Measurements from ENCODE around the gene OR2W3.

Gene OR2W3

GRCh38 chr1:247857069-247857984 lies 38.1 kb upstream of the OR2W3 start, which contains the start of gene TRIM58:
Gene TRIM58, plus strand, starts transcription at chr1:247857187. Its CDS starts 60 bp downstream, at chr1:247857247.
- no peak within 1 kb of the TSS for H3K4me3 ChIP-seq (ENCODE audit: low read length)
- no peak within 1 kb of the TSS for H3K27ac ChIP-seq (ENCODE audit: low read length)
- no peak for DNase-seq

GRCh38 chr1:247857985-247858619 lies 37.3 kb upstream of the OR2W3 start:
- H3K4me1 ChIP-seq (ENCODE audit: low read length): no peaks in the 10 kb centered on the region
- no peaks in the 10 kb centered on the region for H3K27me3 ChIP-seq (replicated peaks; ENCODE audit: insufficient read depth, low read length)
- no peak for DNase-seq
- H3K9me2 ChIP-seq (replicated peaks; ENCODE audit: insufficient read depth, low read length): no peaks in the 10 kb centered on the region
- TF ChIP-seq EZH2 (optimal IDR thresholded peaks at IDR 0.05; ENCODE audit: low read depth, low read length) (no peak), CTCF (IDR thresholded peaks at IDR 0.05; ENCODE audit: low read length) (no peak), EZH2phosphoT487 (IDR thresholded peaks at IDR 0.05; ENCODE audit: low read length) (no peak)
- no peak overlapping the region for H3K4me2 ChIP-seq (ENCODE audit: low read depth, low read length)
- no peak overlapping the region for H3K27ac ChIP-seq (ENCODE audit: low read length)
- H3K9ac ChIP-seq (ENCODE audit: low read length): no peak overlapping the region
- no peaks in the 10 kb centered on the region for H3F3A ChIP-seq (ENCODE audit: insufficient read depth, low read length)
- H2AFZ ChIP-seq (ENCODE audit: low read length): no peak overlapping the region
- no peaks in the 10 kb centered on the region for H3K36me3 ChIP-seq (replicated peaks; ENCODE audit: insufficient read depth, low read length)
- no peak overlapping the region for H3K4me3 ChIP-seq (ENCODE audit: low read length)
- H3K79me2 ChIP-seq (ENCODE audit: low read length): no peaks in the 10 kb centered on the region
- H3K9me3 ChIP-seq (replicated peaks; ENCODE audit: insufficient read depth, low read length): no peaks in the 10 kb centered on the region
- H4K20me1 ChIP-seq (ENCODE audit: insufficient read depth, low read length): no peaks in the 10 kb centered on the region

More at GRCh38 chr1:247857069-247857984, 38.1 kb upstream of the OR2W3 start, which contains the start of gene TRIM58:
- Histone ChIP-seq H3K36me3 (replicated peaks; ENCODE audit: insufficient read depth, low read length) (no peaks in the 10 kb centered on the region), H3K4me2 (ENCODE audit: low read depth, low read length) (no peak within 1 kb of the TSS), H3K4me1 (ENCODE audit: low read length) (no peaks in the 10 kb centered on the region), H4K20me1 (ENCODE audit: insufficient read depth, low read length) (no peaks in the 10 kb centered on the region), H3F3A (ENCODE audit: insufficient read depth, low read length) (no peaks in the 10 kb centered on the region), H3K9me3 (replicated peaks; ENCODE audit: insufficient read depth, low read length) (no peaks in the 10 kb centered on the region), H3K9me2 (replicated peaks; ENCODE audit: insufficient read depth, low read length) (no peaks in the 10 kb centered on the region), H3K27me3 (replicated peaks; ENCODE audit: insufficient read depth, low read length) (no peaks in the 10 kb centered on the region), H3K9ac (ENCODE audit: low read length) (no peak within 1 kb of the TSS), H3K79me2 (ENCODE audit: low read length) (no peaks in the 10 kb centered on the region), H2AFZ (ENCODE audit: low read length) (no peak within 1 kb of the TSS)
- TF ChIP-seq EZH2phosphoT487 (IDR thresholded peaks at IDR 0.05; ENCODE audit: low read length) (no peak), CTCF (IDR thresholded peaks at IDR 0.05; ENCODE audit: low read length) (no peak), EZH2 (optimal IDR thresholded peaks at IDR 0.05; ENCODE audit: low read depth, low read length) (no peak)

DNA sequence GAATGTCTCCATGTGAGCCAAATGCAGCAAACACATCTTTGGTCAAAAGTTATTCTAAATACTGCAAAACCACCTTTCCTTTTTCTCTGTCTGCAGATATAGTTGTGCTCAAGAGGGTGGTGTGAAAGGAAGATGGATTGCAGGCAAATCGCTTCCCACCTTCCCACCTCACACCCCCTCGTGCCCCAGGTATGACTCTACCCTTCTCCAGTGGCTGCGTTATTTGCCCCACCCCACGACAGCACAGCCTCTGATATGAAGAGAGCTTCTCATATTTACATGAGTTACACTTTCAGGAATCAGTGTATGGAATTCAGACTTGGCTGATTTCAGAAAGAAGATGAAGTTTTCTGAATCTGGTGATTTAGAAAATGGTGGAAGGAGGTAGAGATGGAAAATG lies 32.6 kb upstream of the OR2W3 start:
- Histone ChIP-seq H3K9me2 (replicated peaks; ENCODE audit: insufficient read depth, low read length) (no peaks in the 10 kb centered on the region), H3K4me2 (ENCODE audit: low read depth, low read length) (no peak overlapping the region), H3K27me3 (replicated peaks; ENCODE audit: insufficient read depth, low read length) (no peaks in the 10 kb centered on the region), H3K9me3 (replicated peaks; ENCODE audit: insufficient read depth, low read length) (no peaks in the 10 kb centered on the region), H4K20me1 (ENCODE audit: insufficient read depth, low read length) (no peaks in the 10 kb centered on the region), H3K4me3 (ENCODE audit: low read length) (no peak overlapping the region), H3K9ac (ENCODE audit: low read length) (no peak overlapping the region), H3K27ac (ENCODE audit: low read length) (no peak overlapping the region), H3F3A (ENCODE audit: insufficient read depth, low read length) (no peaks in the 10 kb centered on the region), H2AFZ (ENCODE audit: low read length) (no peak overlapping the region), H3K79me2 (ENCODE audit: low read length) (no peaks in the 10 kb centered on the region), H3K4me1 (ENCODE audit: low read length) (no peaks in the 10 kb centered on the region), H3K36me3 (replicated peaks; ENCODE audit: insufficient read depth, low read length) (no peaks in the 10 kb centered on the region)
- TF ChIP-seq CTCF (IDR thresholded peaks at IDR 0.05; ENCODE audit: low read length): no peak
- TF ChIP-seq EZH2 (optimal IDR thresholded peaks at IDR 0.05; ENCODE audit: low read depth, low read length): no peak
- no peak for TF ChIP-seq EZH2phosphoT487 (IDR thresholded peaks at IDR 0.05; ENCODE audit: low read length)
- DNase-seq: no peak
